ENCODE data around the gene RC3H2. TPM values are rescaled to one million over a fixed set of nuclear protein-coding genes. Genes with fewer than 3 reads are reported as not detected.
"Not testable (repeated sequence)": the region's sequence is repeated elsewhere in the genome, so short reads cannot be mapped to it uniquely, and the experiment has no call there.

The RC3H2 gene
- polyA plus RNA-seq, 3 donors, result 40.5 to 46.9 (median 45.7) TPM

- DNase-seq (ENCODE audit: low read depth in 3 of 3, low spot score in 2 of 3), result no peak
Observed at GRCh38 chr9:122814545-122814944, 90.6 kb downstream of the RC3H2 start.

GRCh38 chr9:122812736-122813135 lies 92.4 kb downstream of the RC3H2 start:
- DNase-seq (ENCODE audit: low read depth in 3 of 3, low spot score in 2 of 3), result no peak

- DNase-seq (ENCODE audit: low read depth in 3 of 3, low spot score in 2 of 3), result peak; percentile 56 to 75 (median 64)
Observed at GRCh38 chr9:122810306-122810946, 94.7 kb downstream of the RC3H2 start.

GRCh38 chr9:122809261-122809660 lies 95.9 kb downstream of the RC3H2 start:
- DNase-seq (ENCODE audit: low read depth in 3 of 3, low spot score in 2 of 3), result not testable (repeated sequence)

- no peak for DNase-seq (ENCODE audit: low read depth in 3 of 3, low spot score in 2 of 3)
Observed at GRCh38 chr9:122808141-122808540, 97.0 kb downstream of the RC3H2 start.

GRCh38 chr9:122807271-122807900 lies 97.8 kb downstream of the RC3H2 start:
- DNase-seq (ENCODE audit: low read depth in 3 of 3, low spot score in 2 of 3), result no peak

GRCh38 chr9:122806661-122807060 lies 98.5 kb downstream of the RC3H2 start:
- DNase-seq (ENCODE audit: low read depth in 3 of 3, low spot score in 2 of 3), result no peak

GRCh38 chr9:122800066-122801060 lies 104.8 kb downstream of the RC3H2 start, which contains the start of gene OR1K1:
OR1K1 (plus strand) TSS chr9:122800123; CDS start chr9:122800123, 0 bp downstream.
- no peak for DNase-seq (ENCODE audit: low read depth in 3 of 3, low spot score in 2 of 3)

- no peak for DNase-seq (ENCODE audit: low read depth in 3 of 3, low spot score in 2 of 3)
Observed at GRCh38 chr9:122797316-122798063, 107.7 kb downstream of the RC3H2 start.

Other genes with a start within 250 kb of the RC3H2 start
- gene OR1B1, start 247.7 kb downstream of the RC3H2 start, polyA plus RNA-seq (ENCODE audit: insufficient read length in 3 of 3), result not detected
- gene OR1L1, start 243.6 kb downstream of the RC3H2 start, polyA plus RNA-seq (ENCODE audit: insufficient read length in 3 of 3), result not detected
- not detected for gene OR1L3, start 230.2 kb downstream of the RC3H2 start, polyA plus RNA-seq (ENCODE audit: insufficient read length in 3 of 3)
- not detected for gene OR1L4, start 181.4 kb downstream of the RC3H2 start, polyA plus RNA-seq (ENCODE audit: insufficient read length in 3 of 3)
- gene OR1L6, start 163.1 kb downstream of the RC3H2 start, polyA plus RNA-seq (ENCODE audit: insufficient read length in 3 of 3), result not detected
- not detected for gene OR5C1, start 116.4 kb downstream of the RC3H2 start, polyA plus RNA-seq (ENCODE audit: insufficient read length in 3 of 3)
- gene OR1K1, start 105.2 kb downstream of the RC3H2 start, polyA plus RNA-seq (ENCODE audit: insufficient read length in 3 of 3), result not detected
- gene PDCL, start 76.8 kb downstream of the RC3H2 start, polyA plus RNA-seq (ENCODE audit: insufficient read length in 3 of 3), result 10 to 100 TPM; 33.9 to 38.2 (median 37.3) TPM
- 10 to 100 TPM; 14.1 to 15.9 (median 14.3) TPM for gene ZBTB6, start 8.0 kb upstream of the RC3H2 start, polyA plus RNA-seq (ENCODE audit: insufficient read length in 3 of 3)
- 10 to 100 TPM; 20.8 to 23.2 (median 22.7) TPM for gene ZBTB26, start 26.2 kb upstream of the RC3H2 start, polyA plus RNA-seq (ENCODE audit: insufficient read length in 3 of 3)
- gene RABGAP1, start 35.7 kb upstream of the RC3H2 start, polyA plus RNA-seq (ENCODE audit: insufficient read length in 3 of 3), result 10 to 100 TPM; 56.5 to 61.9 (median 60.3) TPM
- gene GPR21, start 128.3 kb upstream of the RC3H2 start, polyA plus RNA-seq (ENCODE audit: insufficient read length in 3 of 3), result under 1 TPM in 2 of 3 donors, not detected in 1; 0.40 to 0.49 TPM

Data from right renal cortex interstitium (tissue), 3 donors.